ENCODE data around the gene ARHGAP26. TPM values are rescaled to one million over a fixed set of nuclear protein-coding genes. Genes with fewer than 3 reads are reported as not detected.

ARHGAP26 gene
- total RNA-seq, 4 donors from 2014 or later = 61.0 to 76.7 (median 61.2) TPM

GRCh38 chr5:143134900-143135299, 364.7 kb downstream of the ARHGAP26 start:
- in situ Hi-C loops (cut with MboI; ENCODE audit: low pct_ligation_motif_present in 1 of 4, low pct_unique_long_range_greater_than_20kb in 1 of 4, low sequenced_read_pairs in 3 of 4) (no loop called here), intact Hi-C loops (cut with DNase I; ENCODE audit: low total_unique reads) (no loop called here)
- no peak for DNase-seq
- Histone ChIP-seq H3K4me3 (no peak overlapping the region), H3K9me3 (no peaks in the 10 kb centered on the region), H3K4me1 (peaks cover 0 to under 1% (median 0%) of the 10 kb centered on the region in 4 donors), H3K27me3 (no peaks in the 10 kb centered on the region), H3K36me3 (peaks cover 0 to 7% (median 0%) of the 10 kb centered on the region in 4 donors), H3K27ac (no peak overlapping the region)
- no peak for TF ChIP-seq CTCF (IDR thresholded peaks at IDR 0.05)
- TF ChIP-seq POLR2AphosphoS5 (IDR thresholded peaks at IDR 0.05) = no peak
- no peak for TF ChIP-seq POLR2A (IDR thresholded peaks at IDR 0.05)
- TF ChIP-seq EP300 (IDR thresholded peaks at IDR 0.05; ENCODE audit: low read depth) = no peak
- WGBS, 2 donors (ENCODE audit: low coverage in 1 of 2) = 68 to 92% methylated on average over 3 to 4 of the region's 4 CpGs

- in situ Hi-C loops (cut with MboI; ENCODE audit: low pct_ligation_motif_present in 1 of 4, low pct_unique_long_range_greater_than_20kb in 1 of 4, low sequenced_read_pairs in 3 of 4) (no loop called here), intact Hi-C loops (cut with DNase I; ENCODE audit: low total_unique reads) (no loop called here)
- WGBS, 2 donors (ENCODE audit: low coverage in 1 of 2) = 71 to 83% methylated on average over 3 to 5 of the region's 5 CpGs
- Histone ChIP-seq H3K36me3 (peaks cover 0 to 7% (median 0%) of the 10 kb centered on the region in 4 donors), H3K4me1 (peaks cover 0 to 8% (median 4%) of the 10 kb centered on the region in 4 donors), H3K4me3 (no peak overlapping the region), H3K27me3 (no peaks in the 10 kb centered on the region), H3K27ac (no peak overlapping the region), H3K9me3 (no peaks in the 10 kb centered on the region)
- TF ChIP-seq POLR2A (IDR thresholded peaks at IDR 0.05) (no peak), CTCF (IDR thresholded peaks at IDR 0.05) (no peak), EP300 (IDR thresholded peaks at IDR 0.05; ENCODE audit: low read depth) (no peak), POLR2AphosphoS5 (IDR thresholded peaks at IDR 0.05) (no peak)
- DNase-seq = no peak
These were observed 365.8 kb downstream of the ARHGAP26 start for GRCh38 chr5:143135832-143136551.

GRCh38 chr5:143138839-143139238, 368.7 kb downstream of the ARHGAP26 start:
- in situ Hi-C loops (cut with MboI; ENCODE audit: low pct_ligation_motif_present in 1 of 4, low pct_unique_long_range_greater_than_20kb in 1 of 4, low sequenced_read_pairs in 3 of 4) = no loop called here
- Histone ChIP-seq H3K4me3 (no peak overlapping the region), H3K27ac (no peak overlapping the region), H3K4me1 (peaks cover 0 to 13% (median 4%) of the 10 kb centered on the region in 4 donors), H3K36me3 (peaks cover 0 to 7% (median 0%) of the 10 kb centered on the region in 4 donors), H3K27me3 (no peaks in the 10 kb centered on the region), H3K9me3 (no peaks in the 10 kb centered on the region)
- DNase-seq = no peak
- TF ChIP-seq EP300 (IDR thresholded peaks at IDR 0.05; ENCODE audit: low read depth) (no peak), POLR2AphosphoS5 (IDR thresholded peaks at IDR 0.05) (no peak), POLR2A (IDR thresholded peaks at IDR 0.05) (no peak), CTCF (IDR thresholded peaks at IDR 0.05) (no peak)
- intact Hi-C loops (cut with DNase I; ENCODE audit: low total_unique reads) = no loop called here
- WGBS, 2 donors (ENCODE audit: low coverage in 1 of 2) = 72 to 78% methylated on average over 5 to 8 of the region's 8 CpGs

- in situ Hi-C loops (cut with MboI; ENCODE audit: low pct_ligation_motif_present in 1 of 4, low pct_unique_long_range_greater_than_20kb in 1 of 4, low sequenced_read_pairs in 3 of 4) = no loop called here
- no peak overlapping the region for H3K27ac ChIP-seq
- DNase-seq = no peak
- H3K27me3 ChIP-seq = no peaks in the 10 kb centered on the region
- intact Hi-C loops (cut with DNase I; ENCODE audit: low total_unique reads) = no loop called here
- 93% methylated on average over 9 of the region's 9 CpGs; no CpG with 5 or more reads in 1 of the 2 donors for WGBS, 2 donors (ENCODE audit: low coverage in 1 of 2)
- no peak overlapping the region for H3K4me3 ChIP-seq
- H3K36me3 ChIP-seq = no peaks in the 10 kb centered on the region
- H3K9me3 ChIP-seq = no peaks in the 10 kb centered on the region
- H3K4me1 ChIP-seq = peaks cover 0 to 13% (median 4%) of the 10 kb centered on the region in 4 donors
- TF ChIP-seq POLR2AphosphoS5 (IDR thresholded peaks at IDR 0.05) = no peak
- TF ChIP-seq EP300 (IDR thresholded peaks at IDR 0.05; ENCODE audit: low read depth) = no peak
- TF ChIP-seq POLR2A (IDR thresholded peaks at IDR 0.05) = no peak
- no peak for TF ChIP-seq CTCF (IDR thresholded peaks at IDR 0.05)
These were observed 369.4 kb downstream of the ARHGAP26 start for GRCh38 chr5:143139585-143139984.
